OCI-LY7 (cell line): Measurements from ENCODE around the gene KIF17. TPM values are rescaled to one million over a fixed set of nuclear protein-coding genes. Genes with fewer than 3 reads are reported as not detected.
A peak's percentile ranks its signal among the peaks of the same experiment; 100 is the strongest.

Experiments
- BruUV-seq: library from RNA; stranded (reverse); fragments of 400-500 nt; replicated peaks from 2 replicates; lab custom pipeline; 2021; lab: Mats Ljungman, UMichigan
- CTCF ChIA-PET: fragments of 300-600 bp; sonication (Branson Sonifier 250); formaldehyde crosslinking; loops from one replicate; lab custom pipeline; 2022; ENCODE audit warnings: antibody characterized with exemption; ENCODE audit not compliant: unreplicated experiment; lab: Charles Lee
- POLR2A ChIA-PET: fragments of 300-600 bp; sonication (Branson Sonifier 250); formaldehyde crosslinking; loops from one replicate; lab custom pipeline; 2022; ENCODE audit warnings: antibody characterized with exemption; lab: Charles Lee
- DNase-seq: peaks from one replicate; pipeline ENCODE4 v3.0.0-alpha.2; 2015; ENCODE audit warnings: low spot score
- H2AFZ ChIP-seq: fragments of 200-600 bp; sonication (generic), shearing (Covaris generic); 2 replicates; pipeline ENCODE4 v1.6.1; 2014; ENCODE audit warnings: mild to moderate bottlenecking, antibody characterized with exemption, low read length, moderate library complexity
- H3K27ac ChIP-seq: fragments of 200-600 bp; sonication (generic); 2 replicates; pipeline ENCODE4 v1.5.1; 2014; ENCODE audit warnings: mixed run types, low read depth, mild to moderate bottlenecking, moderate library complexity, low read length, inconsistent platforms; ENCODE audit not compliant: poor library complexity, severe bottlenecking
- H3K36me3 ChIP-seq: fragments of 200-600 bp; sonication (generic); 2 replicates; pipeline ENCODE4 v1.6.1; 2014; ENCODE audit warnings: mild to moderate bottlenecking, antibody characterized with exemption, low read length, moderate library complexity, mixed read lengths; ENCODE audit not compliant: insufficient read depth
- H3K4me1 ChIP-seq: fragments of 200-600 bp; sonication (generic); 2 replicates; pipeline ENCODE4 v1.5.1; 2014; ENCODE audit warnings: mild to moderate bottlenecking, low read length; ENCODE audit not compliant: insufficient read depth, poor library complexity, severe bottlenecking
- H3K4me2 ChIP-seq: fragments of 200-600 bp; sonication (generic); 2 replicates; pipeline ENCODE4 v1.6.1; 2014; ENCODE audit warnings: mild to moderate bottlenecking, low read length
- H3K4me3 ChIP-seq: fragments of 200-600 bp; sonication (generic); 2 replicates; pipeline ENCODE4 v1.5.1; 2014; ENCODE audit warnings: mild to moderate bottlenecking, low read depth, low read length; ENCODE audit not compliant: poor library complexity, severe bottlenecking
- H3K79me2 ChIP-seq: fragments of 200-600 bp; sonication (generic); 2 replicates; pipeline ENCODE4 v1.6.1; 2016; ENCODE audit warnings: low read depth, mild to moderate bottlenecking, low read length, moderate library complexity, mixed read lengths; ENCODE audit not compliant: insufficient read depth
- H3K9me2 ChIP-seq: fragments of 200-600 bp; sonication (generic); 2 replicates; pipeline ENCODE4 v1.6.1; 2016; ENCODE audit warnings: mild to moderate bottlenecking, low read length, mixed read lengths; ENCODE audit not compliant: insufficient read depth
- H3K9me3 ChIP-seq: fragments of 200-600 bp; sonication (generic); 2 replicates; pipeline ENCODE4 v1.6.1; 2014; ENCODE audit warnings: mild to moderate bottlenecking, mixed run types, low read length, mixed read lengths
- H4K20me1 ChIP-seq: fragments of 200-600 bp; sonication (generic); 2 replicates; pipeline ENCODE4 v1.6.1; 2014; ENCODE audit warnings: mild to moderate bottlenecking, antibody characterized with exemption, low read length, moderate library complexity, mixed read lengths; ENCODE audit not compliant: insufficient read depth
- CTCF ChIP-seq: fragments of 200-600 bp; sonication (generic); conservative IDR thresholded peaks from 2 replicates; pipeline ENCODE4 v1.5.1; 2014; ENCODE audit warnings: mild to moderate bottlenecking, antibody characterized with exemption, low read length, moderate library complexity, mixed read lengths
- EZH2phosphoT487 ChIP-seq: fragments of 200-600 bp; sonication (generic); IDR thresholded peaks from 2 replicates; pipeline ENCODE4 v1.6.1; 2018; ENCODE audit warnings: low read depth, borderline replicate concordance, mild to moderate bottlenecking, mixed run types, antibody characterized with exemption, low read length, moderate library complexity, mixed read lengths
- intact Hi-C: fragments of 100-400 bp; cut with micrococcal nuclease; formaldehyde crosslinking; loops from one replicate; pipeline ENCODE4 v1.10.0; 2022; ENCODE audit not compliant: unreplicated experiment
- total RNA-seq, 2 experiments: library from RNA; depleted of rRNA in 1 of 2; stranded (reverse); fragments of >200 nt in 1 of 2; shearing (Covaris generic) in 1 of 2; gene quantifications; 2 replicates each; pipeline ENCODE4 v1.2.3, GENCODE V29; 2014 to 2022

The KIF17 gene
- total RNA-seq, 2 experiments from 2014 or later, result 1.1 TPM; not detected in 1

GRCh38 chr1:20665726-20666125, 52.1 kb downstream of the KIF17 start:
- no TSS peak for BruUV-seq
- H3K4me1 ChIP-seq, result peaks cover 23% of the 10 kb centered on the region
- H2AFZ ChIP-seq, result no peak overlapping the region; the same call in 1 of the 2 replicates
- H3K4me3 ChIP-seq, result no peak overlapping the region
- no peaks in the 10 kb centered on the region for H3K36me3 ChIP-seq
- peaks cover 4% of the 10 kb centered on the region for H3K79me2 ChIP-seq
- no peaks in the 10 kb centered on the region for H3K9me3 ChIP-seq
- ChIA-PET POLR2A (interaction anchor here (0.6 kb wide), 1 partner anchor 212 kb away, joined by 3 read pairs; no protein-coding TSS in a partner anchor), CTCF (interaction anchor here (1.2 kb wide), 1 partner anchor 32 kb away, joined by 5 read pairs; no protein-coding TSS in a partner anchor)
- H3K27ac ChIP-seq, result no peak overlapping the region
- intact Hi-C loops, result no loop called here
- DNase-seq, result peak; percentile 41
- no peaks in the 10 kb centered on the region for H4K20me1 ChIP-seq
- no peak overlapping the region for H3K4me2 ChIP-seq
- H3K9me2 ChIP-seq, result no peaks in the 10 kb centered on the region
- no peak for TF ChIP-seq EZH2phosphoT487
- TF ChIP-seq CTCF, result no peak

- Histone ChIP-seq H3K27ac (no peak overlapping the region), H4K20me1 (peaks cover 10% of the 10 kb centered on the region; the same call in 1 of the 2 replicates), H3K36me3 (peaks cover 11% of the 10 kb centered on the region; the same call in 1 of the 2 replicates), H3K4me2 (no peak overlapping the region), H3K79me2 (peaks cover 20% of the 10 kb centered on the region), H3K9me3 (no peaks in the 10 kb centered on the region), H3K9me2 (no peaks in the 10 kb centered on the region), H3K4me3 (no peak overlapping the region), H2AFZ (peak overlapping the region; percentile 30; the same call in 1 of the 2 replicates), H3K4me1 (peaks cover 34% of the 10 kb centered on the region)
- ChIA-PET POLR2A (interaction anchor here (1.0 kb wide), 1 partner anchor 43 kb away, joined by 3 read pairs; no protein-coding TSS in a partner anchor), CTCF (no interaction called here)
- TF ChIP-seq CTCF, result no peak
- no peak for DNase-seq
- intact Hi-C loops, result no loop called here
- no TSS peak for BruUV-seq
Observed at GRCh38 chr1:20663969-20664715, 53.7 kb downstream of the KIF17 start.

- Histone ChIP-seq H3K4me1 (peaks cover 38% of the 10 kb centered on the region), H3K4me2 (no peak overlapping the region), H3K79me2 (peaks cover 28% of the 10 kb centered on the region), H4K20me1 (peaks cover 10% of the 10 kb centered on the region; the same call in 1 of the 2 replicates), H2AFZ (no peak overlapping the region), H3K9me3 (no peaks in the 10 kb centered on the region), H3K9me2 (no peaks in the 10 kb centered on the region), H3K36me3 (peaks cover 19% of the 10 kb centered on the region), H3K27ac (no peak overlapping the region), H3K4me3 (no peak overlapping the region)
- DNase-seq, result peak; percentile 12
- ChIA-PET POLR2A (interaction anchor here (1.0 kb wide), 1 partner anchor 10 kb away, joined by 3 read pairs; no protein-coding TSS in a partner anchor), CTCF (no interaction called here)
- BruUV-seq, result no TSS peak
- intact Hi-C loops, result no loop called here
- TF ChIP-seq CTCF, result peak; percentile 58
- no peak for TF ChIP-seq EZH2phosphoT487
Observed at GRCh38 chr1:20663365-20663764, 54.4 kb downstream of the KIF17 start.
